GM10248 (cell line): Measurements from ENCODE around the gene ZNF346.

Source experiments
- CTCF ChIA-PET: fragments of 300-600 bp; sonication (Branson Sonifier 250); formaldehyde crosslinking; extraction: SDS; loops from one replicate; lab custom pipeline; 2021; ENCODE audit warnings: antibody characterized with exemption; lab: Yijun Ruan, JAX
- POLR2A ChIA-PET: fragments of 350-650 bp; sonication (Branson Sonifier 250); formaldehyde crosslinking; extraction: SDS; loops from one replicate; lab custom pipeline; 2020; ENCODE audit warnings: antibody characterized with exemption; lab: Yijun Ruan, JAX
- DNase-seq: peaks from one replicate; pipeline ENCODE4 v3.0.0; 2012; ENCODE audit errors: extremely low spot score
- TF ChIP-seq, protein P1 (sequence below): IDR thresholded peaks from 2 replicates; pipeline ENCODE4 v1.5.1; 2012; ENCODE audit warnings: mild to moderate bottlenecking, low read depth; ENCODE audit errors: extremely low read depth, missing control alignments, control extremely low read depth

ZNF346 gene

DNA sequence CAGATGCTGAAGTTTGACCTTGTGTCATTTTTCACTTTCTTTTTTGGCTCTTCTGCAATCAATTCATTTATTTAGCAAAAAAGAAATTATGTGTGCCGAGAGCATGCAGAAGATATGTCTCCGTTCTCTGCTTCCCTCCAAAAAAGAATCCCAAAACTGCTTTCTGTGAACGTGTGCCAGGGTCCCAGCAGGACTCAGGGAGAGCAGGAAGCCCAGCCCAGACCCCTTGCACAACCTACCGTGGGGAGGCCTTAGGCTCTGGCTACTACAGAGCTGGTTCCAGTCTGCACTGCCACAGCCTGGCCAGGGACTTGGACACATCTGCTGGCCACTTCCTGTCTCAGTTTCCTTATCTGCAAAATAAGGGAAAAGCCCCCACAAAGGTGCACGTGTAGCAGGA is 66.6 kb downstream of the ZNF346 start:
- ChIA-PET POLR2A (no interaction called here), CTCF (no interaction called here)
- no peak for DNase-seq
- TF ChIP-seq, protein P1, sequence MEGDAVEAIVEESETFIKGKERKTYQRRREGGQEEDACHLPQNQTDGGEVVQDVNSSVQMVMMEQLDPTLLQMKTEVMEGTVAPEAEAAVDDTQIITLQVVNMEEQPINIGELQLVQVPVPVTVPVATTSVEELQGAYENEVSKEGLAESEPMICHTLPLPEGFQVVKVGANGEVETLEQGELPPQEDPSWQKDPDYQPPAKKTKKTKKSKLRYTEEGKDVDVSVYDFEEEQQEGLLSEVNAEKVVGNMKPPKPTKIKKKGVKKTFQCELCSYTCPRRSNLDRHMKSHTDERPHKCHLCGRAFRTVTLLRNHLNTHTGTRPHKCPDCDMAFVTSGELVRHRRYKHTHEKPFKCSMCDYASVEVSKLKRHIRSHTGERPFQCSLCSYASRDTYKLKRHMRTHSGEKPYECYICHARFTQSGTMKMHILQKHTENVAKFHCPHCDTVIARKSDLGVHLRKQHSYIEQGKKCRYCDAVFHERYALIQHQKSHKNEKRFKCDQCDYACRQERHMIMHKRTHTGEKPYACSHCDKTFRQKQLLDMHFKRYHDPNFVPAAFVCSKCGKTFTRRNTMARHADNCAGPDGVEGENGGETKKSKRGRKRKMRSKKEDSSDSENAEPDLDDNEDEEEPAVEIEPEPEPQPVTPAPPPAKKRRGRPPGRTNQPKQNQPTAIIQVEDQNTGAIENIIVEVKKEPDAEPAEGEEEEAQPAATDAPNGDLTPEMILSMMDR, result no peak

DNA sequence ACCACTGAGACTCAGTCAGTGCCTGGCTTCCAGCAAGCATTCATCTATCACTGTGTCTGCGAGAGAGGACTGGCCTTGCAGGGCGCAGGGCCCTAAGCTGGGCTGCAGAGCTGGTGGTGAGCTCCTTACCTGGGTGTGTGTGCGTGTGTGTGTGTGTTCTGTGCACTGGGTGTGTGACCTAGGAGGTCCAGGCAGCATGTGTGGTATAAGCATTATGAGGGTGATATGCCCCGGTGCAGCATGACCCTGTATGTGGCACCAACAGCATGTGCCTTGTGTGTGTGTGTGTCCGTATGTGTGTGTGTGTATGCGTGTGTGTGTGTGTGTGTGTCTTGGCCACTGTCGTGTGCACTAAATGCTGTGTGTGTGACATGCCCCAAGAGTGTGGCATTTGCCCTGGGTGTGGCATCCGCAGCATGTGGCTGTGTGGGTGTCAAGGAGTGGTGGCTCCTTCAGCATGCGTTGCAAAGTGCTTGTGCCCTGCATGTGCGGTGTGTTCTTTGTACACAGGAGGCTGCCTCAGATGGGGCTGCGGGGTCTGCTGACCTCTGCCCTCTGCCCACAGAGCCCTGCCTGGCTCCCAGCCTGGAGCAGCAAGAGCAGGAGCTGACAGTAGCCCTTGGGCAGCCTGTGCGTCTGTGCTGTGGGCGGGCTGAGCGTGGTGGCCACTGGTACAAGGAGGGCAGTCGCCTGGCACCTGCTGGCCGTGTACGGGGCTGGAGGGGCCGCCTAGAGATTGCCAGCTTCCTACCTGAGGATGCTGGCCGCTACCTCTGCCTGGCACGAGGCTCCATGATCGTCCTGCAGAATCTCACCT is 67.5 kb downstream of the ZNF346 start:
- ChIA-PET POLR2A (no interaction called here), CTCF (interaction anchor here (3.5 kb wide), 1 partner anchor 23 kb away, joined by 16 read pairs; no protein-coding TSS in a partner anchor)
- TF ChIP-seq, protein P1, result no peak

DNA sequence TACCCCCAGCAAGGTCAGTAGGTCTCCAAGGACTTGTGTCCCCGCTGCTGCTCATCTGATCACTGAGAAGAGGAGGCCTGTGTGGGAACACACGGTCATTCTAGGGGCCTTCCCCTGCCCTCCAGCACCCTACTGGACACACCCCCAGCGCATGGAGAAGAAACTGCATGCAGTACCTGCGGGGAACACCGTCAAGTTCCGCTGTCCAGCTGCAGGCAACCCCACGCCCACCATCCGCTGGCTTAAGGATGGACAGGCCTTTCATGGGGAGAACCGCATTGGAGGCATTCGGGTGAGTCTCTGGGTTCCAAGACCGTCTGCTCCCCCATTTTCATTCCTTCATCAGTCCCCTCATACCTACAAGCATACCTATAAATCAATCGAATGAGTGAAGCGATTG is 68.3 kb downstream of the ZNF346 start:
- TF ChIP-seq, protein P1, result no peak
- CTCF ChIA-PET, result interaction anchor here (1.3 to 3.5 kb wide), 2 partner anchors 19 to 22 kb away, joined by 3 to 16 read pairs; no protein-coding TSS in a partner anchor
- POLR2A ChIA-PET, result no interaction called here
- no peak for DNase-seq

More for the DNA sequence above, 67.5 kb downstream of the ZNF346 start:
- no peak for DNase-seq

DNA sequence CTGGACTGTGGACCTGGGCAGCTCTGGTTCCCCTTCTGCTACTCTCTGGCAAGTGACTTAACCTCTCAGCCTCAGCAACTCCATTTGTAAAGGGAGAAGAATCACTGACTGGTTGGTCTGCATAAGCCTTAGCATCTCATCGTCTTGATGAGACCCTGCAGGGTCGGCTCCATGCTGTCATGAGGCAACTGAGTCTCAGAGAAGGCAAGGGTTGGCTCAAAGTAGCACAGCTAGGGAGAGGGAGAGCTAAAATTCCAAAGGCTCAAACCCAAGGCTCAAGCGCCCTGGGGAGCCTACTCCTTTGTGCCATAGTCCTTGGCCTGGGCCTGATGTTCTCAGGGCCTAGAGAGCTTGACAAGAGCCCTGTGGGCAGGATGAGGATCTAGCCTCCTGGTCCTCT is 68.7 kb downstream of the ZNF346 start:
- TF ChIP-seq, protein P1, result no peak
- ChIA-PET CTCF (interaction anchor here (1.3 to 3.5 kb wide), 2 partner anchors 19 to 22 kb away, joined by 3 to 16 read pairs; no protein-coding TSS in a partner anchor), POLR2A (no interaction called here)
- DNase-seq, result no peak

DNA sequence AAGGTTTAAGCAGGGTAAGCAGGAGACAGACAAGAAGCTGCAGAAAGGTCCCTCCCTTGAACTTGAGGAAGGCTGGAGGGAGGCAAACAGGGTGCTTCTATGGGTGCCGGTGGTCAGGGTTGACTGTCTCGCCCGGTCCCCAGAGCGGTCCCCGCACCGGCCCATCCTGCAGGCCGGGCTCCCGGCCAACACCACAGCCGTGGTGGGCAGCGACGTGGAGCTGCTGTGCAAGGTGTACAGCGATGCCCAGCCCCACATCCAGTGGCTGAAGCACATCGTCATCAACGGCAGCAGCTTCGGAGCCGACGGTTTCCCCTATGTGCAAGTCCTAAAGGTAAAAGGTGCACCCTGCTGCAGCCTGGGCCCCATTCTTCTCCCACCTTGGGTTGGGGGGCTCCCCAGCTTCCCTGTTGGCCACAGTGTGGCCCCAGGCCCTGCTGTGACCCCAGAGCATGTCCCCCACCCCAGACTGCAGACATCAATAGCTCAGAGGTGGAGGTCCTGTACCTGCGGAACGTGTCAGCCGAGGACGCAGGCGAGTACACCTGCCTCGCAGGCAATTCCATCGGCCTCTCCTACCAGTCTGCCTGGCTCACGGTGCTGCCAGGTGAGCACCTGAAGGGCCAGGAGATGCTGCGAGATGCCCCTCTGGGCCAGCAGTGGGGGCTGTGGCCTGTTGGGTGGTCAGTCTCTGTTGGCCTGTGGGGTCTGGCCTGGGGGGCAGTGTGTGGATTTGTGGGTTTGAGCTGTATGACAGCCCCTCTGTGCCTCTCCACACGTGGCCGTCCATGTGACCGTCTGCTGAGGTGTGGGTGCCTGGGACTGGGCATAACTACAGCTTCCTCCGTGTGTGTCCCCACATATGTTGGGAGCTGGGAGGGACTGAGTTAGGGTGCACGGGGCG is 69.9 kb downstream of the ZNF346 start:
- no peak for DNase-seq
- CTCF ChIA-PET, result interaction anchor here (1.2 to 3.5 kb wide), 3 partner anchors 20 to 217 kb away, joined by 3 to 16 read pairs (median 7); no protein-coding TSS in a partner anchor
- POLR2A ChIA-PET, result no interaction called here
- TF ChIP-seq, protein P1, result no peak
